CD4-positive, alpha-beta T cell (primary cell): ENCODE measurements around the gene MAP6D1. TPM values are rescaled to one million over a fixed set of nuclear protein-coding genes. Genes with fewer than 3 reads are reported as not detected.

ENCODE experiments used
- ATAC-seq: fragments of 200-7000 bp; cut with Tn5 transposase; one replicate; pipeline ENCODE4 v1.10.0; 2022; ENCODE audit warnings: mild to moderate bottlenecking; ENCODE audit not compliant: poor library complexity
- CTCF ChIA-PET: fragments of 350-600 bp; sonication (Branson Sonifier 250); formaldehyde crosslinking; loops from one replicate; lab custom pipeline; 2021; ENCODE audit warnings: antibody characterized with exemption, inconsistent platforms; lab: Charles Lee
- POLR2A ChIA-PET: fragments of 350-600 bp; sonication (Branson Sonifier 250); formaldehyde crosslinking; loops from one replicate; lab custom pipeline; 2021; ENCODE audit warnings: antibody characterized with exemption, inconsistent platforms; lab: Charles Lee
- DNase-seq, 14 experiments: peaks; one replicate each; pipeline ENCODE4 v3.0.0-alpha.2; 2013 to 2020; ENCODE audit warnings: mixed read lengths in 2 of 14
- H3K27ac ChIP-seq, 2 donors: one replicate each; pipeline versions ENCODE4 v1.5.1 to v1.7.0; 2013; ENCODE audit warnings: low read length in 2 of 2, low read depth in 1 of 2, mild to moderate bottlenecking in 1 of 2
- H3K27me3 ChIP-seq, 2 experiments: 1 replicate in 1 of 2; 2 replicates in 1 of 2; pipeline versions ENCODE4 v1.6.1 to v1.7.0; 2013; ENCODE audit warnings: low read length in 2 of 2, control low read depth in 1 of 2, mild to moderate bottlenecking in 1 of 2, moderate library complexity in 1 of 2; ENCODE audit not compliant: insufficient read depth in 2 of 2, control insufficient read depth in 1 of 2
- H3K36me3 ChIP-seq: one replicate; pipeline ENCODE4 v1.6.1; 2013; ENCODE audit warnings: low read length, control low read depth; ENCODE audit not compliant: insufficient read depth
- H3K4me1 ChIP-seq: one replicate; pipeline ENCODE4 v1.6.1; 2013; ENCODE audit warnings: low read length, control low read depth; ENCODE audit not compliant: insufficient read depth
- H3K4me3 ChIP-seq: one replicate; pipeline ENCODE4 v1.5.1; 2013; ENCODE audit warnings: mild to moderate bottlenecking, low read length, moderate library complexity
- H3K9me3 ChIP-seq, 2 experiments: 1 replicate in 1 of 2; 2 replicates in 1 of 2; pipeline versions ENCODE4 v1.6.1 to v1.7.0; 2013; ENCODE audit warnings: low read length in 2 of 2, mild to moderate bottlenecking in 2 of 2, control low read depth in 1 of 2, moderate library complexity in 1 of 2; ENCODE audit not compliant: control insufficient read depth in 1 of 2, insufficient read depth in 1 of 2
- H3K27ac Mint-ChIP-seq: one replicate; pipeline ENCODE4 v1.8.0; 2020; ENCODE audit warnings: mixed read lengths
- H3K27me3 Mint-ChIP-seq: one replicate; pipeline ENCODE4 v1.8.0; 2021; ENCODE audit warnings: mixed read lengths
- H3K36me3 Mint-ChIP-seq: one replicate; pipeline ENCODE4 v1.8.0; 2021; ENCODE audit warnings: low read depth, mixed read lengths
- H3K4me1 Mint-ChIP-seq: one replicate; pipeline ENCODE4 v1.8.0; 2021; ENCODE audit warnings: low read depth, mixed read lengths
- H3K4me3 Mint-ChIP-seq: one replicate; pipeline ENCODE4 v1.8.0; 2020; ENCODE audit warnings: mild to moderate bottlenecking, mixed read lengths
- H3K9me3 Mint-ChIP-seq: one replicate; pipeline ENCODE4 v1.8.0; 2020; ENCODE audit warnings: mixed read lengths
- CTCF ChIP-seq: fragments of 200-600 bp; IDR thresholded peaks from one replicate; pipeline ENCODE4 v1.8.0; 2022; ENCODE audit warnings: antibody characterized with exemption, mild to moderate bottlenecking
- intact Hi-C, 2 experiments: fragments of 100-400 bp; cut with DNase I in 1 of 2; cut with micrococcal nuclease in 1 of 2; formaldehyde crosslinking; loops; one replicate each; pipeline versions ENCODE4 v1.15.1 to v1.9.0; 2023 to 2025; cut with DNase I, micrococcal nuclease
- total RNA-seq, 174 experiments: library from RNA in 2 of 174; stranded (reverse) in 2 of 174; gene quantifications; one replicate each; pipeline ENCODE4 v1.2.3 and lab custom pipeline; 2021 to 2026

MAP6D1 gene
- total RNA-seq, 2 experiments from 2014 or later: 1.1 to 1.6 TPM

- Mint-ChIP-seq H3K4me1 (peaks cover 2% of the 10 kb centered on the region), H3K27me3 (no peaks in the 10 kb centered on the region), H3K36me3 (peaks cover 83% of the 10 kb centered on the region), H3K4me3 (no peak overlapping the region), H3K27ac (no peak overlapping the region), H3K9me3 (no peaks in the 10 kb centered on the region)
- peaks cover 78% of the 10 kb centered on the region for H3K36me3 ChIP-seq
- no peak for DNase-seq
- no peak overlapping the region for H3K4me3 ChIP-seq
- intact Hi-C loops: no loop called here
- POLR2A ChIA-PET: no interaction called here
- ATAC-seq: no peak
- CTCF ChIA-PET: interaction anchor here (1.7 kb wide), 1 partner anchor 40 kb away, joined by 4 read pairs; the partner anchor contains the start of gene PARL
- no peaks in the 10 kb centered on the region for H3K9me3 ChIP-seq
- H3K27me3 ChIP-seq: no peaks in the 10 kb centered on the region
- TF ChIP-seq CTCF: no peak
- H3K4me1 ChIP-seq: no peaks in the 10 kb centered on the region
- H3K27ac ChIP-seq: no peak overlapping the region
Observed at GRCh38 chr3:183845090-183845489, 19.7 kb upstream of the MAP6D1 start.

- H3K36me3 Mint-ChIP-seq: peaks cover 83% of the 10 kb centered on the region
- no peaks in the 10 kb centered on the region for H3K4me1 ChIP-seq
- no peak for TF ChIP-seq CTCF
- no peak overlapping the region for H3K4me3 ChIP-seq
- no peaks in the 10 kb centered on the region for H3K27me3 Mint-ChIP-seq
- H3K27me3 ChIP-seq: no peaks in the 10 kb centered on the region
- H3K9me3 Mint-ChIP-seq: no peaks in the 10 kb centered on the region
- peaks cover 78% of the 10 kb centered on the region for H3K36me3 ChIP-seq
- H3K27ac ChIP-seq: no peak overlapping the region
- H3K4me1 Mint-ChIP-seq: no peaks in the 10 kb centered on the region
- H3K9me3 ChIP-seq: no peaks in the 10 kb centered on the region
- H3K27ac Mint-ChIP-seq: no peak overlapping the region
- no peak overlapping the region for H3K4me3 Mint-ChIP-seq
- intact Hi-C loops: no loop called here
- ChIA-PET POLR2A (no interaction called here), CTCF (interaction anchor here (1.7 kb wide), 1 partner anchor 40 kb away, joined by 4 read pairs; the partner anchor contains the start of gene PARL)
- ATAC-seq (no peak), DNase-seq (no peak)
Observed at GRCh38 chr3:183844606-183845005, 19.2 kb upstream of the MAP6D1 start.

GRCh38 chr3:183839751-183840150 lies 14.4 kb upstream of the MAP6D1 start:
- Mint-ChIP-seq H3K9me3 (no peaks in the 10 kb centered on the region), H3K4me3 (no peak overlapping the region), H3K4me1 (no peaks in the 10 kb centered on the region), H3K27me3 (no peaks in the 10 kb centered on the region), H3K27ac (no peak overlapping the region), H3K36me3 (peaks cover 77% of the 10 kb centered on the region)
- H3K4me1 ChIP-seq: no peaks in the 10 kb centered on the region
- DNase-seq: no peak
- no peak for ATAC-seq
- no peak overlapping the region for H3K4me3 ChIP-seq
- no peak overlapping the region for H3K27ac ChIP-seq
- no peak for TF ChIP-seq CTCF
- no peaks in the 10 kb centered on the region for H3K9me3 ChIP-seq
- intact Hi-C loops: no loop called here
- ChIA-PET POLR2A (no interaction called here), CTCF (no interaction called here)
- H3K27me3 ChIP-seq: no peaks in the 10 kb centered on the region
- peaks cover 62% of the 10 kb centered on the region for H3K36me3 ChIP-seq
